Tongue (tissue), 2 donors: ENCODE measurements around the gene CTTN. TPM values are rescaled to one million over a fixed set of nuclear protein-coding genes. Genes with fewer than 3 reads are reported as not detected.

ENCODE experiments used
- DNase-seq: peaks from one replicate; pipeline ENCODE4 v3.0.0-alpha.2; 2015
- total RNA-seq: library from RNA; depleted of rRNA; stranded (reverse); fragments of >200 nt; gene quantifications from one replicate; pipeline ENCODE4 v1.2.3, GENCODE V29; 2014

The CTTN gene
- total RNA-seq, 1 donor from 2014 or later, result 198 TPM

DNA sequence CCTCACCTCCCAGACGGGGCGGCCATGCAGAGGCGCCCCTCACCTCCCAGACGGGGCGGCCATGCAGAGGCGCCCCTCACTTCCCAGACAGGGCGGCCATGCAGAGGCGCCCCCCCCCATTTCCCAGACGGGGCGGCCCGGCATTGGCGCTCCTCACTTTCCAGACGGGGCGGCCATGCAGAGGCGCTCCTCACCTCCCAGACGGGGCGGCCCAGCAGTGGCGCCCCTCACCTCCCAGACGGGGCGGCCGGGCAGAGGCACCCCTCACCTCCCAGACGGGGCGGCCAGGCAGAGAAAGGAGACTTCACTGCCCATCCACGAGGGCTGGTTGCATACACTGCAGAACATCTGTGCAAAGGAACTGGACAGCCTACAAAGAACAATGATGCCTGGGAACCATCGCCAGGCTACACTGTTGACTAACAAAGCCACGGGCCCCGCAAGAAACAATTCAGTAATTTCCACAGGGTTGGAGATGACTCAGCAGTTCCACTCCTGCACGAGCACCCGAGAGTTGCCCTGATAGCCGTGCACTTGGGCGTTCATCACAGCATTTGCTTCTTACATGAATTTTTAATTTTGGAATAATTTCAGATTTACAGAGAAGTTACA is 58.7 kb downstream of the CTTN start:
- no peak for DNase-seq

DNA sequence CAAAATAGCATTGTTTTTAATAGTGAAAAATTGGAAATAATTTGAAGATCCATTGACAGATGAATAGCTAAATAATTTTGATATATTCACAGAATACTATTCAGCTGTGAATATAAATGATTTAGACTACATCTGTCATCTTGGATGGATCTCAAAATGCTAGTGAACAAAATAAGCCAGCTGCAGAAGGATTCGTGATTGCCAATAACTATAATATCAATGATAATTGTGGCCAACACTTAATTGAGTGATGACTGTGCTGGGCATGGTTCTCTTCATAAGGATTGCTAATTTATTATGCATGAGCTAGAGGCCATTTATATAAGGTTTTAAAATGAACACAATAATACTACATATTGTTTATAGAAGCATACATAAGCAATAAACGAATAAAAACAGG is 60.4 kb downstream of the CTTN start:
- no peak for DNase-seq

DNA sequence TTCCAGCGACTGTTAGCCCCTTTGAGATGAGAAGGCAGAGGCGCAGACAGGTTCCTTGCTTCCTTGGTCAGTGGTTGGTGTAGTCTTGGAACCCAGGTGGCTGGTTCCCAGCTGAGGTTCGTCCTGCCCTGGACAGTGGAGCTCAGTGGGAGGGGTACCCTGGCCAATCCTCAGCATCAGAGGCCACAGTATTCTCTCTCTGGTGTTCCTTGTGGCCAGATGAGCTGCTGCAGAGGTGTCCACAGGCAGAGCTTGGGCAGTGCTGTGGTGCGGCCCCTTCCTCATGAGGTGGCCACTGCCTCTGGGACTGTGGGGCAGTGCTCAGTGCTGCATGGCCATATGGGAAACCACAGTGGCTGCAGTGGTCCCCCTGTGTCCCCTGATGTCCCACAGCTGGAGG is 61.8 kb downstream of the CTTN start:
- DNase-seq, result no peak

DNA sequence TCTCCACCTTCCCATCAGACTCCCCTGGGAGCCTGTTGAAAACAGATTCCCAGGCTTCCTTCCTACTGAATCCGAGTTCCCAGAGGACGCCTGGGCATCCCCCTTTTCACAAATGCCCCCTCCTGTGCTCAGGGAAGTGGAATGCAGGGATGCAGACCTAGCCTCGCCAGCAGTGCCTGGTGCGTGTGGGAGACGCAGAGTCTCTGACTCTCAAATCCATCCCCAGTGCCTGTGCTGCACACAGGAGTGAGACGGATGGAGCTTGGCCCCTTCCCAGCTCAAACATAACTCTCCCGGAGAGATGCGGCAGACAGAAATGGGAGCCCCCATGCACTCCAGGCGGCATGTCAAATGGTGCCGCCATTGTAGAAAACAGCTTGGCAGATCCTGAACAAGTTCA is 62.6 kb downstream of the CTTN start:
- DNase-seq, result no peak

DNA sequence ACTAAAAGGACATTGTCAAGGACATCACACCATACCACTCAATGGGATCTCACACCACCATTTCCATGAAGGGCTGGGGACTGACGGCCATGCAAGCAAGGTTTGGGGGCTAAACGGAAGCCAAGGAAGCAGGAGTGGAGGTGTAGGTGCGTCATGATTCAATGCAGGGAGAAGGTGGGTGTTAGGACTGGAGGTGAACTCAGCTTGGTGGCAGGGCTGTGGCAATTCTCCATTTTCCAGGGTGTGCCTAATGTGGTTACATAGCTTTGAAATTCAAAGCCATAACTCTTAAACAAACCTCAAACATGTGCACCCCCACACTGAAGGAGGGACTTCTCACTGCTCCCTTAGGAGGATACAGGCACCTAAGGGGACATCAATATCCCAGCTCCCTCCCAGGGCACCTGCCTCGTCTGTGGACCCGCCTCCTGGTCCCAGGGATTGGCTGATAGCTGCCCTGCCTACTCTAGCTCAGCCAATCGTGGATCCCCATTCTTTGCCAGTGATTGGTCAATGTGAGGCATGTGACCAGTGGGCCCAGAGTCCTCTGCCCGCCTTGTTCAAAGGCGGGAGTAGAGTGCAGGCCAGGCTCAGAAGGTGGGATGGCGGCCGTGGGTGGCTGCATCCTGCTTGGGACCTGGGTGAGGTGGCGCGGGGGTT is 64.6 kb downstream of the CTTN start:
- DNase-seq, result no peak

DNA sequence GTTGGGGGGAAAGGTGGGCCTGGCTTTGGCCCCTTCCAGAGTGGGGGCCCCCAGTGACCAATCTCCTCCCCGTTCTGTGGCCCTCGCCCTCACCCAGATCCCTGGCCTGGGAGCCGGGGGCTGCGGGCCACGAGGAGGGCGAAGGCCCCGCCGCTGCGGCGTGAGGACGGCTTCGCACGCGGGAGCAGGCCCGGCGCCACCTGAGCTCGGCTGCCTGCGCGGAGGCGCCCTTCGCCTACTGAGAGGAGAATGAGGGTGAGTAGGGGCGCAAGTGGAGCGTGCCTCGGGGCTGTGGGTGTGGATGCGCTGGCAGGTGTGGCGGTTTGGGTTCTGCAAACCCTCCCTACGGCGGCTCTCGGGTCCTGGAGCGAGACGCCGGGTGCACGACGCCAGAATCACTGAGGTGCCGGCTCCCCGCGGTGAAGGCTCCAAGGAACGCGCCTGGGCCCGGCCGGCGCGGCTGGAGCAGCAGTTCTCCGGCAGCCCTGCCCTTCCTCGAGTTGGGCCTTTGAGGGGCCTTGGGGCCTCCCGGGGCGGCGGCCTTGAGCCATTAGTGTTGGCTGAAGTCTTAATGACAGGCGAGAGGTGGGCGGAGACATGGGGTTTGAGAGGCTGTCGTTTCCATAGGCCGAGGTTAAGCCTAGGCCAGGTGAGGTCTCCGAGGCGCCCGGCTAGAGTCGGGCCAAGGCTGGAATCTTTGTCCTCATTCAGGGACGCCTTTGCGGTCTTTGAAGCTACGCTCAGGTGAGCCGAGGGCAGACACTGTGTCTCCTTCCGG is 65.3 kb downstream of the CTTN start:
- no peak for DNase-seq

DNA sequence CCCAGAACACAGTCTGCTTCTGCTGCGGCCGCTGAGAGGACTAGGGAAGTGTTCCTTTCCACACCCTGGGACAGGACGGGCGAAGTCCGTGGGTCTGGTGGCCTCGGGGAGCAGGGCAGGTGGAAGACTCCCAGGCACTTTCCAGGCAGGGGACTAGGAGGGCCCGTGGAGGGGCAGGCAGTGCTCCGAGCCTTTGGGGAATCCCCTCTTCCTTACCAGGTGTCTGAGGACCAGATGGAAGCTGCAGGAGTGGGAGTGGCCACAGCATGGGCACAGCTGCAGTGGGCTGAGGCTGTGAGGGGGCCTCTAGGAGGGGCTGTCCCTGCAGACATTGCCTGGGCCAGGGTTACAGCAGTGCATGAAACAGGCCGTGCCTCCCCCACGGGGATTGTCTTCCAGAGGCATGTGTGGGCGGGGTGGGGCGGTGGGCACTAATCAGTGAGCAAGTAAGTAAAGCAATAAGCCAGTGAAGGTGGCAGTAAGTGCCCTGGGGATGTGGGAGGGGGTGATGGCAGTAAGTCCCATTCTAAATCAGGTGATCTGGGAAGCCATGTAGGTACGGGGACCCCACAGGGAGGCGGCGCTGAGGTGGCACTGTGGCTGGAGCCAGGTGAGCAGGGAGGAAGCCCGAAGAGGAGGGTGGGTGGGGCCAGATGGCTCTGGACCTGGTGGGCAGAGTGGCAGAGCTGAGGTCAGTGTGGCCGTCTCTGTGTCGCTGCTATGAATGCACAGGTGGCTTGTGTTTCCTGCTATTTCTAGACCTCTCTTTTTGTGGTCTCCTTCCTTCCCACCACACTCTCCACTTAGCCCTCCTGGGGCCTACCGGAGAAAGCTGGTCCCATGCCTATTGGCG is 66.4 kb downstream of the CTTN start:
- DNase-seq, result peak; percentile 23

DNA sequence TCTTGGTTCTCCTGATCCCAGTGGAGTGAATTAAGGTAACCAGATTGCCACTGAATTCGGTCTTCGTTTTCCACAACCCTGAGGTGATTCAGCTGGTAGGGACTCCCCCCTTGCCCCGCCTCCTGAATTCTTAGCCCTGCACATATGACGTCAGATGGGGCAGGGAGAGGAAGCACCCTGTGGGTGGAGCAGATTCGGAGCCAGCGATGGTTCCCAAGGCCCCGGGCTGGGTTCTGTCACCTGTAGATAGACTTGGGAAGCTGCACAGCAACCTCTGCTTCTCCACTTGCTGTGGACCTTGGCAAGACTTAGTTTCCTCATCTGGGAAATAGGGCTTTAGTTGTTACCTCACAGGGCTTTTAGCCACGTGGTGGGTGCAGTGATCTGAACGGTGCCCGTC is 67.8 kb downstream of the CTTN start:
- no peak for DNase-seq

DNA sequence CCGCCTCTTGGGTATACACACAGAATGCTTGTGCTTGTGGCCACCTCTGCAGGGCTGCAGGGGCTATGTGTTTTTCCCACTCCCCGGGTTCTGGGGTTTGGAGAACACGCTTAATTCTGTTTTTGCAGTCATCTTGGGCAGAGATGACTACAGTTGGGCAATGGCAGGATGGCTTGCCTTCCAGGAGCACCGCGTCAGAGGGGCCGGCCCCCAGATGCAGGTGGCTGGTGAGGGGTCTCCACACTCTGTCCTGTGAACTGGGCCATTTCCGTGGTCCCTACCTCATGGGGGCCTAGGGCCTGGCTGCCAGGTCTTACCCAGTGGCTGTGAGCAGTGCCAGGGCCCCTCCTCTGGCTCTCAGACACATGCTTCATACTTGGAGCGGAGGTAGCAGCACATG is 68.3 kb downstream of the CTTN start:
- DNase-seq, result no peak

DNA sequence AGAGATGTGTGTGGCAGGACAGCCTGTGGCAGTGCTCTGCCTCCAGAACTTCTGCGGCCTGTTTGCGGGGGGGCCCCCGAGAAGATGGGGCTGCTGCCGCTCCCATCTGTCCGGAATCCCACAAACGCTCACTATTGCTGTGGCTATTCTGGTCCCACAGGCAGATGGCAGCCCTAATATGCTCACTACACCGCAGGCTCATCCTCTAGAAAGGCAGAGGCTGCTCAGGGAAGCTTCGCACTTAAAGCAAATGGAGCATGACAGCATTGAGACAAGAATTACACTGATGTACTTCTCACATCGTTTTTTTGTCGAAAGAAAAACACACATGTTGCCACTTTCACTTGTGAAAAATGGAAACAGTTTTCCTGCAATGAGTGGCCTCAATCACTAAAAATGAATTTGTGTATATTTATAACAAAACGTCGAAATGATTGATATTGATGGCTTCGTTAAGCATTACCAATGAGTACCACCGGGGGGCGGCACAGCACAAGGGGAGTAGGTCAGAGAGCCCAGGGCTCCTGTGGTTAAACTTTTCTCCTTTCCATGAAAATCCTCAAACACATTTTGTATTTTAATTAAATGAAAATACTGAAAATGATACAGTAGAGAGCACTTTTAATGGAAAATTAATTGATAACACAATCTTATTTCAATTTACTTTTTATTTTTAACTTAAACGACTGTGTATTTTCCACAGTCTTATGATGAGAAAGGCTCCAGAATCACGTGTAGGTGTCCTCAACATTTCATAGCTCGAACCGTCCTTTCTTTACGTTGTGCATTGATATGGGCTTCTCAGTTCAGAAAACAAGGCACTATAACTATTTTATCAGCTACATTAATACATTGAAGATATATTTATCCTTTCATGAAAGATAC is 69.1 kb downstream of the CTTN start:
- peak; percentile 80 for DNase-seq

DNA sequence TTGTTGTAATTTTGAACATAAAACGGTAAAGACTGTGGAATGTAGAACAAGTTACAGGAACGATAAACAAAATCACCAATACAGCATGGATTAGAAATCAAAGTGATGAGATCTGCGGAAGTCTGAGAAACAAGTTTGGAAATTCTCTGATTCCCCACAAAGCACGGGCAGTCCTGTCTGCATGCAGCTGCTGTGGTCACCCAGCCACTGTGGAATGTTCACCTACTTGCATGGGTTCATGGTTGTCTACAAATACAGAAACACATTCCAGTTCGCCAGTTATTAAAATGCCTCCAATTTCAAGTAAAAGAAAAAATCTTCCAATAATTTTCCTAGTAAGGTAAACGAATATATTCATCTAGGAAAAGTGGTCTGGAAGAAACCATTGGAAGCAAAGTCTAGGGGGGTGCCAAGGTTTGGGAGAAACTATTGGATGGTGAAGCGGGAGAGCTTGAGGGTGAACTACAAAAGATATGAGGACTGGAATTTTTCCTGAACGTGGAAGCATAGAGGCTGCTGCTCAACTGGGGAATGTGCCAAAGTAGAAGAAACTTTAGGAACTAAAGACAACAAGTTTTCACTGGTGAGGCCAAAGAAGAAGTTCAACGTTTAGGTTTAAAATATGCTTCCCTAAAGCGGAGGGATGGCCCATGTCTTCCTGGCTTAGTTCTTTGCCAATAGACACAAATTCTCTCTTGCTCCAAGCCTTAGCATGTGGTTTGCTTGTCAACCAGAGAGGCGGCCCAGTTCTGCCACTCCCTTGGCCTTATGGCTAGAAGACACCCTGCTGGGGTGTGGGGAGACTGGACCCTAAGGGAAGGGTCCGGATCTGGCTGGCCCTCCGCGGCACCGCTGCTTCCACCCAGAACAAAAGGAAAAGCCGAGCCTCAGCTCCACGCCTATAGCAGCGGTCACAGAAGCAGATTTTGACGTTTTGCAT is 70.2 kb downstream of the CTTN start:
- DNase-seq, result no peak

DNA sequence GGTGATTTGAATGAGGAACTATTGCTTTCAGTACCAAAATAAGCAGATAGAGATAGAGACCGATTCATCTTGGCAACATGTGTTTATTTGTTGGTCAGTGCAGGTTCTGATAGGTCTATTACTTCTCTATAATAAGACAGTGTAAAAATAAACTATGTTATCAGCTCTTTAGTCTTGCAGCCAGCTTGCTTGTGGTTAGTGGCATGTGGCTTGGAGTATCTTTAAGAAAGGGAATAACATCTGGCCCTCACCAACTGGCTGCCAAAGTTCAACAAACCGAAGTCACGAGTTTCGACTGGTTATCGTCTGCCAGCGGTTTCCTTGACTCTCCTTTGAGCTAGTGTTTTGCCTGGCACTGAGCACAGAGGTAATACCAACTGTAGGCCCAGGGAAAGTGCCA is 71.8 kb downstream of the CTTN start:
- DNase-seq, result no peak

DNA sequence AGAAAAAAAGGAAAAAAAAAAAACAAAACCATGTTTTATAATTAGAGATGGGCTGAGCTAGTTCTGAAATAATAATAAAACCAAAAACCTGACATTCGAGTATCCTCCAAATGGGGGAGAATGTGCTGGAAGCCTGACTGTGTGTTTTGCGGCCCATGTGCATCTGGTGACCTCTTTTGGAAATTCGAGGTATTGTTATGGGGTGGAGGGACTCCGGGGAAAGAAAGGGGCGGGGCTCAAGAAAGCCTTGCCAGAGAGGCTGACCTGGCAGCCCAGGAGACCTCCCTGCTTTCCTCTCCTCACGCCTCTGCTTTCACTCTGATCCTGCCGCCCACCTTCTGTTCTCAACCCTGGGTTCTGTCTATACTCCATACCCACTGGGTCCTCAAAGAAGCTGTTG is 72.9 kb downstream of the CTTN start:
- DNase-seq, result peak; percentile 24

DNA sequence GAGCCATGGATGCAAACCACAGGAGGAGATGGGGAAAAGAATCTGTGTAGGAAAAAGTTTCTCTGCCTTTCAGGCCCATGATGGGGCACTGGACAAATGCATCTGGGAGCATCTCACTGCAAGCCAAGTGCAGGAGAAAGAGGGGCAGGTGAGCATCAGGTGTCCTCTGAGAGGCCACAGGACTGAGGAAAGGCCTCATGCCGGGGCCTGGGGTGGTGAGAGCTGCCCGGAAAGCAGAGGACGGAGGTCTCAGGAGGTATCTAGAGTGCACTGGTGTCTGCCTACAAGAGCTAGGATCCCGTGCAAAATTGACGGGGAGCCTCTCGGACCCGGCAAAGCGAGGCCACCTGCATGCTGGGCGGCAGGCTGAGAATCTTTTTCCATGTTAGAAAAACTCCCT is 73.9 kb downstream of the CTTN start:
- no peak for DNase-seq

DNA sequence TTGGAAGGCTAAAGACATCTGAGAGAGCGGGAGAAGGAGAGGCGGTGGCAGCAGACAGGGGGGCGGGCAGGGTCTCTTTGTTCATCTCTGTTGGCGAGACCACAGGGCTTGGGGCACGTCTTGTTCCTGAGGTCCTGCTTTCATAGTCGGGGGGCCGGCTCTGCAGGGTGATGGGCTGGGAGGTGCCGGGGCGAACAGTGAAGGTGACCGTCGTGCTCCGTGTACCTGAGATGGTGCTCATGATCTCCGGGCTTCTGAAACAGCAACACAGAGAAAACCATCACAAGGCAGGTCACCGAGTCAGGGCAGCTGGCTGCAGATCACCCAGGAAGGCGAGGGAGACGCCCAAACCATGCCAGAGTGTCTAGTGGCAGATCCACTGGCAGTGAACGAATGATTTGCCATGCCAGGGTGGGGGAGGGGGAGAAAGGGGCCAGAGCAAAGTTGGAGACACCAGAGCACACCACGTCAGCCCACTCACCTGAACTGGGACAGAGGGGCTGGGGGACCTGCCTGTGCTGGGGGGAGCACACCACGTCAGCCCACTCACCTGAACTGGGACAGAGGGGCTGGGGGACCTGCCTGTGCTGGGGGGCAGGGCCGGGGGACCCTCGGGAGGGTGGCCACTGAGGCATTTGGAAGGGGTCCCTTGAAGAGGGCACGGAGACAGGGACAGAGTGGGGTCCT is 75.0 kb downstream of the CTTN start:
- DNase-seq, result no peak

DNA sequence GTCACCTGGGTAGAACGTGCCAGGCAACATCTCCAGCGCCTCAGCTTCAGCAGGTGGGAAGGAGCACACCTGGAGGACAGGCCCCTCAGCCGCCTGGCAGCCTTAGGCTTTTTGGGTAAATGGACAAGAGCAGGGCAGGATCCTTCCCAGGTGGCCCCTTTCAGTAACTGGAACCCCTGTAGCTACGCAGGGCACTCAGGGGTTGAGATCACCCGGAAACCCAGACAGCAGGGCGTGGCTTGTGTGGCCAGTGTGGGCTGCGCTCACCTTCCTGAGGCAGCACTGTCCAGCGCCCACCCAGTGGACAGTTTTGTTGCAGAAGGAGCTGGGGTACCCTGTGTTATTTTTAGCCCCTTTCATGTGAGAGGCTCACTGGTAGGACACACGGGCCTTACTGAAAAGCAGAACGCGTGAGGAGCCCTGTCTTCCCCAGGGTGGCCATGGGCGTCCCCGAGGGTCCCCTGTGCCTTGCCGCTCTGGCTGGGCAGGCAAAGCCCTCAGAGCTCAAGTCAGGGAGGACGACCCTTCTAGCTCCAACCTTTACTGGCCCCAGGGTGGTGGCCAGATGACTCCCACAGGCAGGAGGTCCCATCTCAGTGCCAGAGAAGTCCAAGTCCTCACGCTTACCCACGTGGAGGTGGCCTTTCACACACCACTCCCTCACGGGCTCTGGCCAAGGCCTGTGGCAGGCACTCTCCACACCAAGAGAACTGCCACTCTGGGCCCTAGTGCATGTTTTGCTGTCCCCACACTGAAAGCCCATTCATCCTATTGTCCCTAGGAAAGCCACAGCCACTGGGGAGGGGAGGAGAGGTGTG is 75.8 kb downstream of the CTTN start:
- no peak for DNase-seq

DNA sequence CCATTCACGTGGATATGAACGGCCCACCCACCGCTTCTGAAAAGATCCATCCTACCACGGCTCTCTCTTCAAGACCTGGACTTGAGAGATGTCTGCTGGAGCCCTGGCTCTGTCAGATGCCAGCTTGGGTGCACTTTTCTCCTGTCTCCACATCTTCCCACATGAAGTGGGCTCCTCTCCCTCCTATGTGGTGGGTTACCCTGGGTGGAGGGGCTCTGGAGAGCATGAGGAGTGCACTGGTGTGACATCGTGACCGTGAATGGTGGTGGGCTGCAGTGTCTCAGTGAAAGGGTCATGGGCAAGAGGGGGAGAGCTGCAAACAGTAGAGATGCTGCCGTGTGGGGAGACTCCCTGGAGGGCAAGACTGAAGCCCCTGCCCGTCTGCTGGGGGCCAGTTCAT is 76.4 kb downstream of the CTTN start:
- DNase-seq, result no peak

DNA sequence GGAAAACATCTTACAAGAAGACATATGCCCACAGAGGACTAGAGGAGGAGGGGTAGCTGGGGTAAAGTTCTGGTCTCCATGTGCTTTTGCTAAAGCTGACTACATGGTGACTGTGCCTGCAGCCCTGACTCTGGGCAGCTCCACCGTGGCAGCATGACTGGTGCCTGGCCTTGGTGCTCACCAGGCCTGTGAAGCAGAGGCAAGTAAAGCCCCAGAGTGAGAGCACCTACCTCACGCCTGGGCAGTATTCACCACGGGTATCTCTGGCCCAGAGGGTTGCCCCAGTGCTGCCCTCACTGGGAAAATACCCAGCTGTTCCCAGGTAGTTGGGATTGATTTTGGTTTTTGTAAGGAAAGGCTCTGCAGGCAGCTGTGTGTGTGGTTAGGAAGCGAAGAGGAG is 78.3 kb downstream of the CTTN start:
- no peak for DNase-seq

DNA sequence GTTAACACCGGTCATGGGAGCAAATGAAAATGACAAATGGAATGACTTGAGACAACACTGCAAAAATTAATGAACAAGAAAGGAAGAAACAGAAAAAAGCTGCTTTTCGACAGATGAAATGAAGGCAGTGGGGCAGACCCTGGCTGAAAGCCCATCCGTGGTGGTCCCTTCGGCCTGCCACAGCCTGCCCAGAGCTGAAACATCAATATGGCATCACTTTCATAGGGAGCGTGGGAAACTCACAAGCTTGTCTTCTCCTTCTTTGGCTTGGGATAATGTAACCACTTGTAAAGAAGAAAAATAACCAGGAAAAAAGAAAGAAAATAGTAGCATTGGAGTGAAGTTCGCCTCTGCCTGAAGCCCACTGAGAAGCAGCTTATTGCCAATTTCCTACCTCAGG is 78.8 kb downstream of the CTTN start:
- no peak for DNase-seq
